Loucy (cell line): Measurements from ENCODE around the gene PKP4.

ENCODE experiments used
- EZH2phosphoT487 ChIP-seq: fragments of 200-600 bp; IDR thresholded peaks from 2 replicates; pipeline ENCODE4 v1.6.1; 2018; ENCODE audit warnings: antibody characterized with exemption, mild to moderate bottlenecking, moderate library complexity, borderline replicate concordance
- TF ChIP-seq, protein P1 (sequence below): fragments of 200-600 bp; sonication (generic); conservative IDR thresholded peaks from 2 replicates; pipeline ENCODE4 v1.5.1; 2014; ENCODE audit warnings: mild to moderate bottlenecking, antibody characterized with exemption, low read length

- TF ChIP-seq, protein P1, sequence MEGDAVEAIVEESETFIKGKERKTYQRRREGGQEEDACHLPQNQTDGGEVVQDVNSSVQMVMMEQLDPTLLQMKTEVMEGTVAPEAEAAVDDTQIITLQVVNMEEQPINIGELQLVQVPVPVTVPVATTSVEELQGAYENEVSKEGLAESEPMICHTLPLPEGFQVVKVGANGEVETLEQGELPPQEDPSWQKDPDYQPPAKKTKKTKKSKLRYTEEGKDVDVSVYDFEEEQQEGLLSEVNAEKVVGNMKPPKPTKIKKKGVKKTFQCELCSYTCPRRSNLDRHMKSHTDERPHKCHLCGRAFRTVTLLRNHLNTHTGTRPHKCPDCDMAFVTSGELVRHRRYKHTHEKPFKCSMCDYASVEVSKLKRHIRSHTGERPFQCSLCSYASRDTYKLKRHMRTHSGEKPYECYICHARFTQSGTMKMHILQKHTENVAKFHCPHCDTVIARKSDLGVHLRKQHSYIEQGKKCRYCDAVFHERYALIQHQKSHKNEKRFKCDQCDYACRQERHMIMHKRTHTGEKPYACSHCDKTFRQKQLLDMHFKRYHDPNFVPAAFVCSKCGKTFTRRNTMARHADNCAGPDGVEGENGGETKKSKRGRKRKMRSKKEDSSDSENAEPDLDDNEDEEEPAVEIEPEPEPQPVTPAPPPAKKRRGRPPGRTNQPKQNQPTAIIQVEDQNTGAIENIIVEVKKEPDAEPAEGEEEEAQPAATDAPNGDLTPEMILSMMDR = no peak
- TF ChIP-seq EZH2phosphoT487 = no peak
These were observed 256.9 kb downstream of the PKP4 start for GRCh38 chr2:158713523-158714138.
